ENCODE results near the gene SKOR1.

Gene SKOR1

DNA sequence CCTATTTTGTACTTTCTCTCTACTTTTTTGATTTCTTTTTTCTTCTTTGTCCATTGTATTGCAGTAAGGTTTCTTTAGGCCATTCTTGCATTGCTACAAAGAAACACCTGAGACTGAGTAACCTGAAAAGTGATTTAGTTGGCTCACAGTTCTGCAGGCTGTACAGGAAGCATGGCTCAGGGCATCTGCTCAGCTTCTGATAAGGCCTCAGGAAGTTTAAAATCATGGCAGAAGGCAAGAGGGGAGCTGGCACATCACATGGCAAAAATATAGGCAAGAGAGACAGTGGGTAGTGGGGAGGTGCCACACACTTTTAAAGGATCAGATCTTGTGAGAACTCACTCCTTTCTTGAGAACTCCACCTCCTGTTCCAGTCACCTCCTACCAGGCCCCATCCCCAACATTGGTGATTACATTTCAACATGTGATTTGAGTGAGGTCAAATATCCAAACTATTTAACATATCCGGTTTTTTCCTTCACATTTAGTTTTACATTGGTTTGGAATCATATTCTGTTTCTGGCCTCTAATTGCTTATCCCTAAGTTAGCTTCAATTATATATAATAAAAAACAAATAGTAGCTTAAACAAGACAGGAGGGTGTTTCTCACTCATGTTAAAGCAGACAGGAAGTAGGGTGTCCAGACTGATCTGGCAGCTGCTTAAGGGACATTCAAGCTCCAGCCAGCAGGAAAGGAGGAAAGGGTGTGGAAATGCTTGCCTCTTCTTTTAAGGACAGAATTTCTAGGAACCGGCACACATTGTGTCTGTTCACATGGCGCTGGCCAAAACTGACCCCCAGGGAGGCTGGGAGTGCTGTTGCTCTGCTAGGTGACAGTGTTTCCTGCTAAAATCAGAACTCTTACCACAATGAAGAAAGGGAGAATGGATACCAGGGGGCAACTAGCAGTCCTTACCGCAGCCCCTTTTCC, 28.8 kb upstream of the SKOR1 start:
- no peak for DNase-seq

DNA sequence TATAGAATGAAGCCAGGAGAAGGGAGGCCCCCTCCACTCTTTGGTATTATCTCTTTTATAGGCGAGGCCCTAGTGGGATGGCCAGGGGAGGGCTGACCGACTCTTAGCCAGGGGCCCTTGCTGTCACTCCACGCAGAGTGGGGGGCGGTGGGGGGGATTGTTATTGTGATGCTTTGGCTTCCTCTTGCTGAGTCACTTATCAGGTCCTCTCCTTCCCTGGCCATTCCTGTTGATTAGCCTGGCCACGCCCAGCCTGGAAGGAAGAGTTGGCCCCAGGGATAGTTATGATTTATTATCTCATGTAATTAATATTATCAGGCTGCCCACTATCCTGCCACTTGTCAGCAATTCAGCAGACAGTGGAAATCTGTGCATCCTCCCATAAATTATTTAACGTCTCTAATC, 25.5 kb upstream of the SKOR1 start:
- DNase-seq: no peak

DNA sequence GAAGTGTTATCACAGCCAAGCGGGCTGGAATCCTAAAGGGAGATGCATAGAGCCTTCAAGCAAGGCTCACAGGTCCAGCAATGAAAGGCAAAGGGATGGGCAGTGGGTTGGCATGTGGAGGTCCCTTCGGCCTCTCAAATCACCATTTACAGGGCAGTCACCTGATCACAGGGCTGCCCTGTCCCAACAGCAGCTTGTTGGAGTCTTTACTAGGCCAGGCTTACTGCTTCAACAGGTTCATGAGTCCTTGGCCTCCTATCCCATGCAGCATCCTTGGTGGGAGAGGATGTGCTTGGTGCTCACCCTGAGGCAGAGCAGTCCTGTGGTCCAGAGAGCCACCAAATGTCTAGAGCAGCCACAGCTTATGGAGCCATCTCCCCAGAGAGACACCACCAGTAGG, 24.2 kb upstream of the SKOR1 start:
- DNase-seq: no peak

DNA sequence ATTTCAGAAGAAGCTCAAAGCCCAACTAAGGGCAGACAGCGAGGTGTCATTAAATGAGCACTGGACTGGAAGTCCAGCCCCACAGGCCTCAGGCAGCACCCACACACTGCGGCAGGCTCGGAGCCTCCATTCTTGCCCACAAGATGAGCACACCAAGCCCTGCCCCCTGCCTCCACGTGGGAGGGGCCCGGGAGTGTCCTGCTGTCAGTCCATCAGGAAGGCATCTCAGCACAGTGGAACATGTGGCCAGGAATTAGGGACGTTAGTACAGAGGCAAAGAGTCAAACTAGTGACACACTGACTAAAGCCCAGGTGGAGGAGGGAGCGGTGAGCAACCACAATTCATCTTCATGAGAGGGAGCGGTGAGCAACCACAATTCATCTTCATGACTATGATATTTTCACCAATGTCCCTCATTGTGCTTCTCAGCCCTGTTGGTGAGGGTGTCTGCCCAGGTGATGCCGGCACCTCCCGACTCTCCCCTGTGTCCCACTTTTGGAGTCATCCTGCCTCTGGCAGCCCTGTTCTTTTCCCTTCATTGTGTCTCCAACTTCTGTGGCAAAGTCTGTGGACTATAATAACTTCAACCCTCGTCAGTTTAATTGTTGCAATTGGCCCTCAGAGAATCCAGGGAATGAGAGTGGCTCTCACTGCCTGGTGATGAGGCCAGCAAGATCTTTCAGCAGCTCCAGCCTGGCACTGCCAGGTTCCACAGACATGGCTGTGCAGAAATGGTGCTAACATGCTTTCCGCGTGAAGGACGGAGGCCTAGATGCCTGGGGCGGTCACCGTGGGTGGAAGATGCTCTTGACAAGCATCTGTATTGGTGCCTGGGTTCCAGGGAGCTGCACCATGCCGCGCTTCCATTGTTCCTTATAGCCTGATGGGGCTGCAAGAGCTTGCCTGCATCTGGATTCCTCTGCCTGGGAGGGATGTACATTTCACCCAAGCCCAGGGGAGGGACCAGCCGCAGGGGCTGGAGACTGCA, 23.1 kb upstream of the SKOR1 start:
- DNase-seq: no peak

DNA sequence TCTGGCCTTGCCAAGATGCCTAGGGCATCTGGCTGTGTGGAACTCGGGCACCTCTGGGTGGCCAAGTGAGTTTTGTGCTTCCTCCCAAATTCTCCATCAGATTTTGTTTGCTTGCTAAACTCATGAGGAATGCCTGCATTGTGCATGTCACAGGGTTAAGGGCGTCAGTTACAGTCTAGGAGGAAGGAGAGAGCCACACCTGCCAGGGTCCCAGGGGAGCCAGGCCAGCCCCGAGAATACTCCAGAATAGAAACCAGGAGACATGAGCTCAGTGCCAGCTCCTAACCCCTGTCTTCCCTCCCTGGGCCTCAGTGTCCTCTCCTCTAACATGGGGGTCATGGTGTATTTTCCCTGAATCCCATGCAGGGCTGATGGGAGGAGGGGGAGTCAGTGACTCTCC, 22.0 kb upstream of the SKOR1 start:
- no peak for DNase-seq

DNA sequence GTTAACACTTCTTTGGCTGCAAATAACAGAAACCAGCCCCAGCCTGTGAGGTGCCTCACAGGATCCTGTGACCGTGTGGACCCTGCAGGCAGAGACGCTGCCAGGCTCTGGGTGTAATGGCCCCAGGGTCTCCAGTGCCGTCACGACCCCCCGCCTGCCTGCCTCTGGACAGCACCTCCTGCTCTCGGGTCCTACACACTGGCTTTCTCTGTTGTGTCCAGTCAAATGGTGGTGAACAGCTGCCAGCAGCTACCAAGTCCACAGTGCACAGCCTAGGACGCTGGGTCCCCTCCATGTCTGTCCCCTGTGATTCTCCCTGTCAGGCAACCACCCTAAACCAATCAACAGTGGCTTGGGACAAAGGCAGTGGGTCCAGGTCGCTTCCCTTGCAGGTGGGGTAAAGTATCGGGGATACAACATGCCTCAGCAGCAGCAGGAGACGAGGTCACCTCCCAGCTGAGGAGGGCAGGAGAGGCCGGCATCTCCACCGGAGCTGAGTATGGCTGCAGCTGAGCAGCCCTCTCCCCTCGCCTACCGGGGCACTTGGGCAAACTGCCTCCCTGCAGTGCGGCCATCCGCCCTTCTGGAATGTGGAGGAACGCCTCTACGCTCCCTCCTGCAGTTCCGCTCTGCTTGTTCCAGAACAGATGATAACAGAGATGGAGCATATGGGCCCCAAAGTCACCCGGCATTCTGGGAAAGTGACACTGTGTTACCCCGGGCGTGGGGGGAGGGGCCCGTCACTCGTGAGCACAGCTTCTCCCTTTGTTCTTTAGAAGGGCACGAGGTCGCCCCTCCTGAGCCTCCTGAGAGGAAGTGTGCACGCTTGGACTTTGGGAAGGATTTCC, 21.1 kb upstream of the SKOR1 start:
- DNase-seq: no peak

DNA sequence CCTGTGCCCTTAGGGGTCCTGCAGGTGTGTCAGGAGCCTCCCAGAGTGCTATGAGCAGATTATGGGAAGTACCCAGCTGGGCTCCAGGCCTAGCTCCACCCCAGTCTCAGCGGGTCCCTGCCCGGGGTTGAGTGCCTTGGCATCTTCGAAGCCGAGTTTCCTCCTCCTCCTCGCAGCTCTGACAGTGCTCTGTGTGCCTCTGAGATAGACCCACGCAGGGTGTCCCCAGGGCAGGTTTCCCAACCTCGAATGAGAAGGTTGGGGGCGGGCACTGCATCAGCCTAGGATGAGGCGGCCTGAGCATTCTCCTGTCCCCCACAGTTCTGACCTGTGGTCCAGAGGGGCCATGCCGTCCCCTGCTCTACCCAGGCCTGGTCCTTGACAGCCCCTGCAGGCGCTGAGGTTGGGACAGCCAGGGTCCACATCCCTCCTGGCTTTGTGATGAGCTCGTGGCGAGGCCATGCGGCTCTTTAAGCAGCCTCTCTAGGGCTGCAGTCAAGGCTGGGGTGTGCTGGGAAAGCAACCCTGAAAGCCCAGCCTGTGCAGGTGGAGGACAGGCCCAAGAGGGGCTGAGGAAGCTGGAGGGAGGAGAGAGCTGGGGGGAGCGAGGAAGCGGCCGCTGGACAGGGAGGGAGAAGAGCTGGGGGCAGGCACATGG, 20.2 kb upstream of the SKOR1 start:
- DNase-seq: no peak

DNA sequence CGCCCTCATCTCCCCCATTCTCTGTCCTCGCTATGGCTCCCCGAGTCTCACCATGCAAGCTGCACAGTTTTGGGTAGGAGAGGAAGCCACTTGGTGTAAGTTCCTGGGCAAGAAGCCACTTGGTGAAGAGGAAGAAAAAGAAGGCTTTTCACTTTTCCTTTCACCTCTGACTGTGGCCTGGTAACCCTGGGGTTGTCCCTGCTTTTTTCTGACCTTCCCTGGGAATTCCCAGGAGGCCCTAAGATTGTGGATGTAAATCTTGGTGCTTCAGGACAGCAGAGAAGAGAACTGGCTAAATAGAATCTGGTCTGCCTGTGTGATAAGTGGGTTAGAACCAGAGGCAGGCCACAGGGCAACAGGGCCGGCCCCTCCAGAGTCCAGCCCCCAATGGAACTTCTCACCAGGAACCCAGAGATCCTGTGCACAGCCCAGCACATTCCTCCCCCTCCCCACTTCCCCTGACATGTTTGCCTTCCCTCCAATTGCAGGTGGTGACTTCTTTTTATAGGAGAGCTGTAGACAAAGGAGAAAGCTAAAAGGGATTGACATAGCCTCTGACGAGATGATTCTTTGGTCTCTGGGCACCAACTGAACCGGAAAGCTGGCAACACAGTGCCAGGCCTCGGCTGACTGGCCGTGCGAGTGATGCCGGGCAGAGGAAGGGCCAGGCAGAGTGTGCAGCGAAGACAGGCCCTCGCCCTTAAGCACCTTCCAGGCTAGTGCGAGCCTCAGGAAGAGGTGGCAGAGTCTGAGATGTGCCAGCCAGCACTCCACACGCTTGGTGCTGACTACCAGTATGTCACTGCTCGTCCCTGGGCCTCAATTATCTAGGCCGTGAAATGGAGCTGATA, 19.4 kb upstream of the SKOR1 start:
- DNase-seq: no peak

DNA sequence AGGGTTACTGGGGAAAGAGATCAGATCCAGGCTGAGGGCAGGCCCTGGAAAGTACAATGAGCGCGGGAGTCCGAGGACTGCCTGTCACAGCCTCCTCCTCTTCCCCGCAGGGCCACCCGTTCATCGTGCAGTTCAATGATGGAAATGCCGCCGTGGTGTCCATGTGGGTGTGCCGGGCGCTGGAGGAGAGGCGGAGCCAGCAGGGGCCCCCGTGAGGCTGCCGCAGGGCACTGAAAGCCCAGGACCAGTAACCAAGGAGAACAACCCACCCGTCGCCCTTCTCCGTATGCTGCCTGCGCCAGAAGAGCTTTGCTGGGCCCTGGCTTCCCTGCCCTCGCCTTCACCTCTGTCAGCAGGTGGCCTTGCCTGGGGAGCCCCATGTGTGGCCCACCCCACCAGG, 18.8 kb upstream of the SKOR1 start:
- no peak for DNase-seq

DNA sequence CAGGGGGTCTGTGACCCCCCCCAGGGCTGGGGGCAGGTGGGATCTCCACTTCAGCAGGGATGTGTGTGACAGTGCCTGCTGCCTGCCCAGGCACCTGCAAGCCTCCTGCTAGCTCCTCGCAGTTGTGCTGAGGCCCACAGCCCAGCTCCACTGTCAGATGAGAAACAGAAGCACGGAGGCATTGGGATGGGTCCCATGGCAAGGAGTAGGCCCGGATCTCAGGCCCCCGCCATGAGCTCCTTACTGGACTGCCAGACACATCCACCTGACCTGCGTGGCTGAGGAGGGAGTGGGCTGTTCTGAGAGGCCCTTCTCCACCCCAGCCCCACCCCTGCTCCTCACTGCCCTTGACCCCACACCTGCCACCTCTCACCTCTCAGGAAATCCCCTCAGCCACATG, 18.2 kb upstream of the SKOR1 start:
- DNase-seq: no peak

DNA sequence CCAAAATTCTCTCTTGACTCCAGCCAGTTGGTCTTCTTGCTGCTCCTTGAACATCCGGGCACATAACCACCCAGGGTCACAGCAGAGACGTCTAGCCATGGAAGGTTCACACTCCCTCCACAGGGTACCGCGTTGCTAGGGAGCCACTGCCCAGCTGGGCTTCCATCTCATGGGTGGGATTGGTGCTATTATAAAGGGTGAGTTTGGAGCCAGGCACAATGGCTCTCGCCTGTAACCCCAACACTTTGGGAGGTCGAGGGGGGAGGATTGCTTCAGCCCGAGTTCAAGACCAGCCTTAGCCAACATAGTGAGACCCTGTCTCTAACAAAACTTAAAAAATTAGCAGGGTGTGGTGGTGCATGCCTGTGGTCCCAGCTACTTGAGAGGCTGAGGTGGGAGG, 17.5 kb upstream of the SKOR1 start:
- DNase-seq: no peak

DNA sequence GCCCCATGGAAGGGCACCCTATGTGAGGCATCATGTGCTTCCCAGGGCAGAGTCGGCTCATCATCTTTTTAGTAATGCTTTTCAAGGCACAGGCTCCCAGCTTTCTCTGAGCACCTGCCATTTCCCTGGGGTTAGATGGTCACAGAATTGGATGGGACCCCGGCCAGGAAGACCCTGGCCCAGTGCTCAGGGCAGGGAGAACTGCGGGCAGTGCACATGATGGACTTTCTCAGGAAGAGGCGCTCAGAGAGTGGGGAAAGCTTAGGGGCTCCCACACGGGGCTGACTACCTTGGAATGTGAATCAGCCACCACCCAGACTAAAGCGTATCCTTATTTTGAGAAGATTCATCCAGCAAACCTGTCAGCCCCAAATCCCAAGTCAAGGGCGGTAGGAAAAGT, 16.5 kb upstream of the SKOR1 start:
- no peak for DNase-seq

DNA sequence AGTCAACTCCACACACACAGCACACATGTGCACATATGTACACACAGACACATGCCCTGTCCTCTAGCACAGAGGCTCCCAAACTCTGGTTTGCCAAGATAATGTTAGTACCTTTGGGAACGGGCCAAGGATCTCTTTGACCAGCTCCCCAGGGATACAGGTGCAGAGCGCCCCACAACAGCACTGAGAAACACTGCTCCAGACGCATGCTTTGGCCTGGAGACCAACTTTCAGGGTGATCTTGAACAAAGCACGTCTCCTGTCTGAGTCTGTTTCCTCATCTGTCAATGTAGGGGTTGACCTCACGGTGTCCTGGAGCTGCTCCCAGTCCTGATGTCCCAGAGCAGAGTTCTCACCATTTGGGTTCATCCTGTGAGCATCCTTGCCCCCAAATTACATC, 15.9 kb upstream of the SKOR1 start:
- DNase-seq: no peak

DNA sequence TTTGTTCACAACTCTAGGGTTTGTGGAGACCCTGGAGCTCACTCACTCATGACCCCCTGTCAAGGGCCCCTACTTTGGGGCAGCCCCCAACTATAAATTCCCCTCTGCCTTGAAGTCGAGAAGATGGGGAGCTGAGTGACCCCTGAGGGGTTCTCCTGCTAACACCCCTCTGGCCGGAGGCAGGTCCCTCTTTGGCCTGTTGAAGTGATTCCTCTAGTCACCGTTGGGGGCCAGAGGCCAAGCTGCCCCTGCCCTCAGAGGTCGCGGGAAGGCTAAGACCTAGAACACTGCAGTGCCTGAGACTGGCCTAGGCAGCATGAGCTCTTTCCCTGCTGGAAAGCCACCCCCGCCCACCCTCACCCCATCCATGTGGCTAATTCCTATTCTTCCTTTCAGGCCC, 15.4 kb upstream of the SKOR1 start:
- no peak for DNase-seq

DNA sequence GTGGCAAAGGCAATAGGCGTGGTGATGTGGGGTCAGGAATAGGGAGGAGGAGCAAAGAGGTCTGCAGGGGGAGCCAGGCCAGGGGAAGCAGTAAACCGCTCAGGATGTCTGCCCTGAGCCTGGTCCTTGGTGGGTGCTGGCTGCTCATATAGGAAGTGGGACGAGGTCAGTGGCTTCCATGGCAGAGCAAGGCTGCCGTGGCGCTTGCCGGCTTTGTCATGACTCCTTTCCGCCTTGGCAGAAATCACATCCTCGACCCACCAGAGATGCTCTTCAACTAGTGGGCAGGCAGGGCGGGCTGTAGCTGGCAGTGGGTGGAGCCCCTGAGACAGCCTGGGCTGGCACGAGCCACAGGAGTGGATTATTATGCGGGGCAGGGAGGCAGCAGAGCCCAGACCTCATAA, 13.1 kb upstream of the SKOR1 start:
- DNase-seq: no peak

DNA sequence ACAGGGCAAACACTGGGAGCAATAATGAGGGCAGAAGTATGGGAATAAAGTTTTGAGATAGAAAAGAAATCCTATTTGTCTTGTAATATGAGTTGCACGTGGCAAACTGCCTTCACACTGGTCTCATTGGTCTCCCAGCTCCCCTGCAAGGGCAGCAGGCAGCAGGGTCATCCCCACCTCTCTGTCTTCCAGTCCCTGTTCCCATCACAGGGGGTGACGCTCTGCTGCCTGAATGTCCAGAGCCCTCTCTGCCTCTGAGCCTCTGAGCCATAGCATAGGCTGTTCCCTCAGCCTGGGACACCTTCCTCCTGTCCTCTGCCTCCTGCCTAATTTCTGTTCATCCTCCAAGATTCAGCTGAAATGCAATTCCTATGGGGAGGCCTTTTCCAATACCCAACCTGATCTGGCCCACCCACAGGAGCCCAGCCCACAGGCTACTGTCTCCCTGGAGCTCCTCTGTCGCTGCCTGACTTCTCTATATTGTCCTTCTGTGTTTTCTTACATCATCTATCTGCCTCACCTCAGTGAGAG, 12.1 kb upstream of the SKOR1 start:
- DNase-seq: no peak

DNA sequence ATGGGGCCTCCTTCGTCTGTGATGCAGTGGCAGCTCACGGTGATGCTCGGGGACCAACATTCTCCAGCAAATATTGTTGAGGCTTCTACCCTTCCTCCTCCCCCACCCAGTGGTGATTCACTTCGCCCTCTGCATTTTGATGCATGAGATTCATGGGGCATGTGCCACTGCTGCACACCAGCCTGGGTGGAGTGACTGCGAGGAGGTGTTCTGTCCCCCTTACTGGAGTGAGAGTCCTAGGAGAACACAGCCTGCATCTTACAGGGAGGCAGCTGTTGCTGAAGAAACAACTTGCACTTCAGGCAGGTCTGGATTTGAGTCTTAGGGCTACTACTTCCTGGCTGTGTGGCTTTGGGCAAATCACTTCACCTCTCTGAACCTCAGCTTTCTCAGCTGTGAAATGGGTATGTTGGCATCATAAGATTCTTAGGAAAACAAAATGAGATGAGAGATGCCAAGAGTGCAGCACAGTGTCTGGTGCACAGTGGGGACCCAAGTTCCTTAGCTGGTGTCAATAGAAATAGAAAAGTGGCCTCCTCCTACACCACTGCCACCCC, 10.2 kb upstream of the SKOR1 start:
- no peak for DNase-seq

DNA sequence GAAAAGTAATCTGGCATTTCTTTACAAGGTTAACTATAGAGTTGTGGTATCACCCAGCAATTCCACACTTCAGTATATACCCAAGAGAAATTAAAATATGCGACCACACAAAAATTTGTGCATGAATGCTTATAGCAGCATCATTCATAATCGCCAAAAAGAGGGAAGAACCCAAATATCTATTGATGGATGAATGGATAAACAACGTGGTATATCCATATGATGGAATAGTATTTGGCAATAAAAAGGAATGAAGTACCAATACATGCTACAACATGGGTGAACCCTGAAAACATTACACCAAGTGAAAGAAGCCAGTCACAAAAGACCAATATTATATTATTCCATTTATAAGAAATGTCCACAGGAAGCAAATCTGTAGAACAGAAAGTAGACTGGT, 8.6 kb upstream of the SKOR1 start:
- DNase-seq: no peak

DNA sequence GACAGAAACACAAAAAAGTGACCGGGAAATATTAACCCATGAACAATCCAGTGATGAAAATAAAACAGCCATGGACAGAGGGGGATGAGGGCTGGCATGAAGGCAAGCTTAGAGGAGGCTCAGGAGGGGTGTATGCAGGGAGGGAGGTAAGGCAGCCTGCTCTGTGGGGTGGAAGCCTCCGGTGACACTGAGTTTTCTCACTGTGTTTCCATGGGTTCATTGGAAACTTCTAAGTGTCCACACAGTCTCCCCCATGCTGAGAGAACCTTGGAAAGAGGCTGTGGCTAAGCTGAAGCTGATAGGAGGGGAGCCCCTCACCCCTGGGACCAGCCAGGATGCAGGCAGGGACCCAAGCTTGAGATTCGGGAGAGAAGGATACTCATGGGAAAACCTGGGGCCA, 6.8 kb upstream of the SKOR1 start:
- DNase-seq: no peak

DNA sequence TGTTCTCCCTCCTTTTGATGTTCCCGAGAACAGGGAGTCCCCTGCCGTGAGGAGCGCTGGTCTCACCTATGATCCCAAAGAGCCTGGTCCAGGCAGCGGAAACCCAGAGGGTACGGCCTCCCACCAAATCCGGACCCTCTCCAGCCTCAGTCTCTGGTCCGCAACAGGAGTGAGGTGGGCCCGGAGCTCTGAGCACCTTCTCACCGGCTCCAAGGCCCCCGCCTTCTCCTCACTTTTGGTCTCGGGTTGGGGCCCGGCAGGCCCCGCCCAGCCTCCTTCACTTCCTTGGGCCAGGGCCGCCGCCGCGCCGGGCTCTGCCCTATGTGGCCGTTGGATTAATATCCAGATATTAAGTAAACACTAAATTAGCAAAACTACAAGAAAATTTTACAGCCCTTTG, 5.7 kb upstream of the SKOR1 start:
- no peak for DNase-seq
